ENCODE results near the gene GRIFIN. TPM values are rescaled to one million over a fixed set of nuclear protein-coding genes. Genes with fewer than 3 reads are reported as not detected.

The GRIFIN gene
- total and polyA plus RNA-seq, 12 donors = not detected

Other genes starting within 250 kb of the GRIFIN start
- 10 to 100 TPM; 13.8 to 22.4 (median 18.7) TPM for gene MAD1L1, start 243.5 kb downstream of the GRIFIN start, total RNA-seq
- gene MAD1L1, start 243.5 kb downstream of the GRIFIN start, polyA plus RNA-seq = 10 to 100 TPM; 30.4 to 46.8 TPM
- 10 to 100 TPM; 16.5 to 22.2 (median 19.6) TPM for gene MRM2, start 234.2 kb downstream of the GRIFIN start, total RNA-seq
- 10 to 100 TPM; 14.2 to 25.0 TPM for gene MRM2, start 234.2 kb downstream of the GRIFIN start, polyA plus RNA-seq
- 10 to 100 TPM in 8 of 10 donors, 1 to 10 TPM in 2; 7.7 to 15.8 (median 11.9) TPM for gene NUDT1, start 234.2 kb downstream of the GRIFIN start, total RNA-seq
- 10 to 100 TPM; 16.1 to 35.8 TPM for gene NUDT1, start 234.2 kb downstream of the GRIFIN start, polyA plus RNA-seq
- gene SNX8, start 162.0 kb downstream of the GRIFIN start, total RNA-seq = 10 to 100 TPM; 15.6 to 31.8 (median 21.6) TPM
- gene SNX8, start 162.0 kb downstream of the GRIFIN start, polyA plus RNA-seq = 10 to 100 TPM; 14.7 to 19.7 TPM
- 100 to 1,000 TPM in 1 of 10 donors, 10 to 100 TPM in 9; 64.0 to 102 (median 68.2) TPM for gene EIF3B, start 121.6 kb downstream of the GRIFIN start, total RNA-seq
- gene EIF3B, start 121.6 kb downstream of the GRIFIN start, polyA plus RNA-seq = 10 to 100 TPM; 48.6 to 81.5 TPM
- gene CHST12, start 72.8 kb downstream of the GRIFIN start, total RNA-seq = 10 to 100 TPM; 12.4 to 17.2 (median 14.0) TPM
- gene CHST12, start 72.8 kb downstream of the GRIFIN start, polyA plus RNA-seq = 10 to 100 TPM; 13.9 to 15.2 TPM
- 10 to 100 TPM in 4 of 10 donors, 1 to 10 TPM in 6; 2.4 to 11.8 (median 9.0) TPM for gene LFNG, start 43.4 kb upstream of the GRIFIN start, total RNA-seq
- 10 to 100 TPM in 1 of 2 donors, 1 to 10 TPM in 1; 7.2 to 10.8 TPM for gene LFNG, start 43.4 kb upstream of the GRIFIN start, polyA plus RNA-seq
- gene BRAT1, start 79.1 kb upstream of the GRIFIN start, total RNA-seq = 10 to 100 TPM; 10.6 to 18.2 (median 12.8) TPM
- 10 to 100 TPM; 16.8 to 22.8 TPM for gene BRAT1, start 79.1 kb upstream of the GRIFIN start, polyA plus RNA-seq
- gene IQCE, start 82.6 kb upstream of the GRIFIN start, total RNA-seq = 10 to 100 TPM in 4 of 10 donors, 1 to 10 TPM in 6; 7.8 to 13.8 (median 9.4) TPM
- 1 to 10 TPM; 4.2 to 5.0 TPM for gene IQCE, start 82.6 kb upstream of the GRIFIN start, polyA plus RNA-seq
- 10 to 100 TPM in 4 of 10 donors, 1 to 10 TPM in 6; 7.0 to 37.5 (median 9.0) TPM for gene TTYH3, start 155.6 kb upstream of the GRIFIN start, total RNA-seq
- gene TTYH3, start 155.6 kb upstream of the GRIFIN start, polyA plus RNA-seq = 1 to 10 TPM; 8.6 to 10.0 TPM
- gene AMZ1, start 211.8 kb upstream of the GRIFIN start, total RNA-seq = under 1 TPM in 6 of 10 donors, not detected in 4; 0.04 to 0.11 (median 0.07) TPM
- gene AMZ1, start 211.8 kb upstream of the GRIFIN start, polyA plus RNA-seq = under 1 TPM; 0.04 to 0.07 TPM

Measured in heart right ventricle (tissue), 12 donors.